Activated naive CD4-positive, alpha-beta T cell (primary cell): ENCODE measurements around the gene MGMT.

Source experiments
- DNase-seq, 4 experiments: peaks; one replicate each; lab custom pipeline; 2025; lab: John Stamatoyannopoulos, UW

The MGMT gene

DNA sequence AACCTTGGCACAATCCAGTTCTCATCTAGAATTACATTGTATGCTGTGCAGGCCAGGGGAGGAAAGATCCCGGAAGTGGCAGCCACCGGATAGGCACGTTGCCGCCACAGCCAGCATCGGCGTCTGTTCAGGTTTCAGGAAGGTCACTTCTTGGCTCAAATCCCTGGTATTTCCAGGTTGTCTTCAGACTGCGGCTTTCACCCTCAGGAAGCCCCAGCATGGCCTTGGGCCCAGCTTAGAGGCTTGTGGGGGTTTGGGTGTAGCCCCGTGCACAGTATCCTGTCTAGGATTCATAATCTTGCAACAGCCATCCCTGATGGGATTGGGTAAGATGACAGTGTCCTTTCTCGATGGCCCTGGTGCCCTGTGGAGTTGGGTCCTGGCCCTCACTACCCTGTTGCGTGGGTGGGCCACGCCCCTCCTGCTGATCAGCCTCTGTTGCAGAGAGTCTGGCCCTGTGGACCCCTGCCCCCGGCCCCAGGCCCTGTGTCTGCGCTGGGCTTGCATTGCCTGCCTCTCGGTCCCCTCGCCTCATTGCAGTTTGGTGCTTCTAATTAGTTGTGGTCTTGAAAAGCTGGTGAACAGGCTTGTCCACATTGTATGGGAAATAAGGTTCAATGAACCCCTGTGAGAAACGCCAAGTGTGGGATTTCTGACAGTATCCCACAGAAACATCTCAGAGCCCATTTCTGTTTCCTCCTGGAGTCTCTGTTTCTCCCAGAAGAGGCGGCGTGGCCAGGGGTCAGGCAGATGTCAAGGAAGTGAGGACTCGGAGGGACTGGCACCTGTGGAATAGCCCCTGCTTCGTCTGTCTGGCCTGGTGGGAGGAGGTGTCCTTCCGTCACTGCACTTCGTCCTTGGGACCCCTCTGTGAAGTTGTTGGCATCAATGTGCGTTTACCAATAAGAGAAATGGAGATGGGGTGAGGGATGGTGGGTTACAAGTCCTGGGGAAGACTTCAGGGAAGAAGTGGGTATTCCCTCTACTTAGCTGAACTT is 77.5 kb downstream of the MGMT start:
- DNase-seq = no peak

DNA sequence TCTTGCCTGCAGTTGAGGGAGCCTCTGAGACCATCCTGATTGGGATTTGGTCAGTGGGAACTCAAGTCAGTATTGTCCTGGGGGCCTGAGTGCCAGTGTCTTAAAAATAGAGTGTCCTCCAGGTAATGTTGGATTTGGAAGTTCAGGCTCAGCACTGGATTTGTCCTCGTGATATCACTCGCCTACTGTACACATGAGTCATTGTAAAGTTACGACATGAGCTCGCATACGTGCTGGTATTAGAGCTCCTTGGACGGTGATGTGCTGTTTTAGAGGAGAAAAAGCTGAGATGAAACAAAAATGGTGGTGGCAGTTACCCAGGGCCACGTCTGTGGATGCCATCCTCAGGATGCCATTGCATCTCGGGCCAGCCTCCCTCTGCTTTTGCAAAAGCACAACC is 78.2 kb downstream of the MGMT start:
- no peak for DNase-seq

DNA sequence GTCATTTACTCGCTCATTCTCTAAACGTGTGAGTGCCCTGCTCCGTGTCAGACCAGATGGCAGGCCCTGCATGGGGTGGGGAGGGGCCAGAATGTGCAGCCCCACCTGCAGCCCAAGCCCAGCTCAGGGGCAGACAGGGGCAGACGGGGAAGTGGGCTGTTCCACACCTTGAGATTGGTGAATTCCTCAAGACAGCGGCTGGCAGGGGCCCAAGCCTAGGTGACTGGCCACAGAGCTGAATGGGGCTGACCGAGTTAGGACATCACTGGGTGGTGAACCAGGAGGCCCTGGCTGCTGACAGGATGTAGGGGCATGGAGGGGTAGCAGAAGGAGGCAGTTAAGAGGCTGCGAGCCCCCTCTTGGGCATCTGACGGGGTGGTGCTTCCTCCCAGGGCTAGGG is 79.1 kb downstream of the MGMT start:
- DNase-seq = no peak

DNA sequence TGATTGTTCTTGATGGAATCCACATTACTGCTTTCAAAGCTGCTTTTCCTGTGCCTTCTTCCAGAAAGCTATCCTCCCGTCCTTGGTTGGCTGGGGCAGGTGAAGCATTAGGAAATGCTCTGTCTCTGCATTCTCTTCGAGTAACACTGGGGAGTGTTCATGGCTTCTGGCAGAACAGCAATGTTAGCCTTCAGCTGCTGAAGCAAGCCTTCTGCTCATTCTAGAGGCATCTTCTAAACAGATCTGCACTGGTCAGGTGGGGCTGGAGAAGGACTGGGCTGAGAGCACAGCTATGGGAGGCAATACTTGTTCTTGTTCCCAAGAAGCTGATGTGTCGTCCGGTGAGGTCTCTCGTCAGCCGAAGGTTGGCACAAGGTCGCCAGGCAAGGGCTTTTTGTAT is 80.6 kb downstream of the MGMT start:
- no peak for DNase-seq

- no peak for DNase-seq
Observed at GRCh38 chr10:129548600-129548999, 81.6 kb downstream of the MGMT start.

DNA sequence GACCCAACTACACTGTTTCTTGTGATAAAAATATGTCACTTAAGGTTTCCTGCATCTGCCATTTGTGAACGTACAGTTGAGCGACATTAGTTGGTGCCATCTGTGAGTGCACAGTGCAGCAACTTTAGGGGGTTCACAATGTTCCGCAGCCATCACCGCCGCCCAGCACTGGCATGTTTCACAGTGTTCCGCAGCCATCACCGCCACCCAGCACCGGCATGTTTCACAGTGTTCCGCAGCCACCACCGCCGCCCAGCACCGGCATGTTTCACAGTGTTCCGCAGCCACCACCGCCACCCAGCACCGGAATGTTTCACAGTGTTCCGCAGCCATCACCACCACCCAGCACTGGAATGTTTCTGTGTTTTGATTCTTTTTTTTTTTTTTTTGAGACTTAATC is 83.0 kb downstream of the MGMT start:
- DNase-seq = no peak

- DNase-seq = no peak
Observed at GRCh38 chr10:129550658-129551057, 83.6 kb downstream of the MGMT start.

GRCh38 chr10:129552119-129552518 is 85.1 kb downstream of the MGMT start:
- no peak for DNase-seq

- DNase-seq = no peak
Observed at GRCh38 chr10:129553928-129554327, 86.9 kb downstream of the MGMT start.

GRCh38 chr10:129556316-129556715 is 89.3 kb downstream of the MGMT start:
- no peak for DNase-seq

- DNase-seq = no peak
Observed at GRCh38 chr10:129560361-129560760, 93.3 kb downstream of the MGMT start.

- no peak for DNase-seq
Observed at GRCh38 chr10:129562487-129562886, 95.4 kb downstream of the MGMT start.

DNA sequence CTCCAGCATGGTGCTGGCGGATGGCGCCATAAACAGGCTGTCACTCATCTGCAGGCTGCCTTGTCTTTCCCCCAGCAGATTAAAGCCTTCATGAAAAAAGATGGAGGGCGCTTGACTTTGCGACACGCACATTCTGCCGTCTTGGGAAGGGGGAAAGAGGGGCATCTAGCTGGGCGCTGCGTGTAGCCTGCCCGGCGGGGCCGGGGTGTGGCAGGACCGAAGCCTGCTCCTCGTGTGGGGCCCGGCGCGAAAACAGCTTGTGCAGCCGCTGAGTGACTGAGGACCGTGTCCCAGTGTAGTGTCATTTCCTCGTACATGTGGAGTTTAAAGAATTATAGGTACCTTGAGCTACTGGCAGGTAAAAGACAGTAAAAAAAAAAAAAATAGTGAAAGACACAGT is 97.9 kb downstream of the MGMT start:
- DNase-seq = no peak

DNA sequence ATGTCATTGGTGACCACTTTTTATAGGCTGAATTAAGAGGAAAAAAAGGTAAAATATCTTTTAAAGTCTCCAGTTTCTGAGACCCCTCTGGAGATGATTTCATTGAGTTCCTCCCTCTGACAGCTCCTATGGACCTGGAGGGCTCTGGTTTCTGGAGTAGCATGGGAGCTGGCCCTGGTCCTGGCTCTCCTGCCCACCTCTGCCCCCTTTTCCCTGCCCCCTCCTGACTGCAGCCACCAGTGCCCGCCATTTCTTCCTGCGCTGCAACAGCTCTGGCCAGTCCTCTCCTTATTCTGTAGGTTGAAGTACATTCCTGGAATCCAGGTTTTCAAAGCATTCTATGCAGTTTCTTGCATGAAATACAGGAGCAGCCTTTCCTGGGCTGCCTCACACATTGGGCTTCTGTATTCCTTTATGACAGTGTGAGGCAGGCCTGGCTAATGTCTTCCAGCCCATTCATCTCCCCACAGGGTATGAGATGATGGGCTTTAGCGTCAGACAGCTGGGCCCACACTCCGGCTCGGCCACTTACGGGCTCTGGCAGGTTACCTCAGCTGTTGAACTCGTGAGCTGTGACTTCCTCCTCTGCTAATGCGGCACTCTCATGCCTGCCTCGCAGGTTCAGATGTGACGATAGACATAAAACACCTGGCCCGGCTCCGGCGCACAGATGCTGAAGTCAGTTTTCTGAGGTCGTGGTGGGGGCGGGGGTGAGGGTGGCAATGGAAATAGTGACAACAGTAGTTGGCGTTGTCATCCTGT is 101.7 kb downstream of the MGMT start:
- no peak for DNase-seq

- DNase-seq = no peak
Observed at GRCh38 chr10:129570185-129570584, 103.1 kb downstream of the MGMT start.

- DNase-seq = no peak
Observed at GRCh38 chr10:129579228-129579627, 112.2 kb downstream of the MGMT start.

DNA sequence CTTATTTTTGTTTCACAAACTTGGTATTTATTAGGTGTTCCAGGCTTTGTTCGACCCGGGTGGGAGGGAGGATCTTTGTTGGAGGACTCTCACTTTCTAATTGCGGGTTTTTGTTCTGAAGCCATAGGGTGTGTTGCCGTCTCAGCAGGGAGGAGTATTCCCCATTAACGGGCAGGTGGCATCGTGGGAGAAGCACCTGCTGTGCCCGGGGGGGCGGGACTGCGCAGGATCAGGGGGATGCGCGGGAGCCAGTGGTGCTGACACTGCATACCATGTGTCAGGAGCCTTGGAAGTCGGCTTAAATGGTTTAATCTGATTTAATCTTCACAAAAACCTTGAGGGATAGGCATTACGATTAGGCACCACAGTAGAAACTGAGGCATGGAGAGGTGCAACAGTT is 113.0 kb downstream of the MGMT start:
- DNase-seq = no peak

DNA sequence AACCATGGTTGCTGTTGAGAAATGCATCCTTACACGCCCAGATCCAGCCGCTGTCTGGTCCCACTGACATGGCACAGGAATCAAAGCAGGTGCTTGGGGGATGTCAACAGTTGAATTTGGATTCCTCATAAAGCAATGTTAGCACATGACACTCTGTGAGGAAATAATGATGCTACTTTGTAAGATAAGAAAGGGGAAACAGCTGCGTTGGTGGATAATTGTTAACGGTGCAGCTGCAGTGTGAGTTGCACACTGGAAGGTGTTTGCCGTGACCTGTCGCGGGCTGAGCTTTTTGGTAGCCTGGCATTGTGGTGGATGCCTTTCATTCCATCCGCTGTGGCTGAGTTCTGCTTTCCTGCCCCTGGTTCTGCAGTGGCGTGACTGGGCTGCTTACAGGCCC is 113.9 kb downstream of the MGMT start:
- no peak for DNase-seq

DNA sequence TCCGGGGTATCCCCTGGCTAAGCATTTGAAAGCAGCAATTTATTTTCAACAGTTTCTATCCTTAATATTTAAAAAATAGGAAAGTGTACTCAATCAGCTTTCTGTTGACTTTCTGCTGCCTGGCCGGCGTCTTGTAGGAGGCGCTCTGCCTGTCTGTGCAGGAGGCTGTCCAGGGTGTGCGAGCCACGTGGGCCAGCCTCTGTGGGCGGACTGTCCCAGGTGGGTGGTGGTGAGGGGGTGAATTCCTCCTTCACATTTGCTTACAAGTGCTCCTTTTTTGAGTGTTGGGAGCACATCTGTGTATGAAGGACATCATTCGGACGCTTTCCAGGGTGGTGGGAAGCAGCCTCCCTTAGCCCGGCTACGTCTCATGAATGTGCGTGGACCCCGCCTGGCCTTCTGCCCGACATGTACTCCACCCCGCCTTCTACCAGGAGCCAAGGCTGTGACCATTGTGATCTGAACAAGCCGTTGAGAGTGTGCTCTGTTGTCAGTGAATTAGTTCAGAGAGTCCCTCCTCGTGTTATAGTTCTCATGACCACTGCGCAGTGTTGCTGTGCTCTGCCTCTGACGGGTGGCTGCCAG is 114.9 kb downstream of the MGMT start:
- DNase-seq = no peak

- DNase-seq = no peak
Observed at GRCh38 chr10:129583831-129584230, 116.8 kb downstream of the MGMT start.

DNA sequence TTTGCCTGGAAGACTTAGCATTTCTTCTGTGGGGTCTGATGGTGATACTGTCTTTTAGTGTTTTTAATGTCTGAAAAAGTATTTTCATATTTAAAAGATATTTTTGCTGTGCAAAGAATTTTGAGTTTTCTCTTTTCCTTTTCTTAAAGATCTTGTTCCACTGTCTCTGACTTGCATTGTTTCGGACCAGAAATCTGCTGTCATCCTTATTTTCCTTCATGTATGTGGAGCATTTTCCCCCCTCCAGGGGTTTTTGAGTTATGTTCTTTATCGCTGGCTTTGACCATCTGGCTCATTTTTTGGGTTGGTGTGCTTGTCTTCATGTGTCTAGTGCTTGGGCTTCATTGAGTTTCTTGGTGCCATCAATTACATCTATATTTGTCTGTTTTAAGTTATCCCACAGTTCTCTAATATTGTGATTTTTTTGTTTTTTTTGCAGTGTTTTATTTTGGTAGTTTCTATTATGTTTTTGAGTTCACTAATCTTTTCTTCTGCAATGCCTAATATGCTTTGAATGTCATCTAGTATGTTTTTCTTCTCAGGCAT is 119.9 kb downstream of the MGMT start:
- no peak for DNase-seq

DNA sequence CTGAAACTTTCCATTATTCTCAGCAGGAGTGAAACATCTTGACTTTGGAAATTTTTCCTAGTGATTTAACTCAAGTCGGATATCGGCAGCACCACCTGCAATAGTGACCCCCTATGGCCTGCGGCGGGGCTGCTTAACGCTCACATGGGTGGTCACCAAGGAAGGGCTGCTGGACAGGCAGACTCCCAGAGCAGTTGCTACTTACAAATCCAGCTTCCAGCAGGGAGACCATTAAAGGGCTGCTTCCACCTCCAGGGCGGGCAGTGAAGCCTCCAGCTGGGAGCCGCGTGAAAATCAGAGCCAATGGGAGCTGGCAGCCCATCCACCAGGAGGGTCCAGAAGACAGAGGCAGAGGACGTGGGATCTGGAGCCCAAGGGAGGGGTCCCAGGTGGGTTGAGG is 122.5 kb downstream of the MGMT start:
- no peak for DNase-seq

- no peak for DNase-seq
Observed at GRCh38 chr10:129593953-129594352, 126.9 kb downstream of the MGMT start.
